Ovary (tissue), 9 donors: ENCODE data around the gene FTO. TPM values are rescaled to one million over a fixed set of nuclear protein-coding genes. Genes with fewer than 3 reads are reported as not detected.

Experiments
- DNase-seq, 5 donors: peaks; one replicate each; pipeline ENCODE4 v3.0.0-alpha.2; 2019 to 2020
- H3K27ac ChIP-seq, 2 donors: fragments of 200-600 bp; one replicate each; pipeline versions ENCODE4 v1.5.1 to v1.8.0; 2019 to 2022
- H3K27me3 ChIP-seq: fragments of 200-600 bp; one replicate; pipeline ENCODE4 v1.8.0; 2022
- H3K36me3 ChIP-seq: fragments of 200-600 bp; sonication (generic); one replicate; pipeline ENCODE4 v1.5.1; 2019
- H3K4me1 ChIP-seq: one replicate; pipeline ENCODE4 v1.8.1; 2013; ENCODE audit warnings: mild to moderate bottlenecking, moderate library complexity; ENCODE audit not compliant: insufficient read depth
- H3K4me3 ChIP-seq: fragments of 200-600 bp; sonication (generic); one replicate; pipeline ENCODE4 v1.5.1; 2017
- H3K9me3 ChIP-seq, 2 donors: fragments of 200-600 bp in 1 of 2; sonication (generic) in 1 of 2; one replicate each; pipeline versions ENCODE4 v1.5.1 to v1.8.1; 2013 to 2019; ENCODE audit warnings: mild to moderate bottlenecking in 1 of 2, moderate library complexity in 1 of 2
- CTCF ChIP-seq, 3 donors: fragments of 450-650 bp in 2 of 3; fragments of 200-600 bp in 1 of 3; IDR thresholded peaks; one replicate each; pipeline versions ENCODE4 v1.5.1 to v1.8.0; 2016 to 2022; ENCODE audit warnings: antibody characterized with exemption in 3 of 3, mild to moderate bottlenecking in 1 of 3
- EP300 ChIP-seq: sonication (generic); formaldehyde crosslinking; IDR thresholded peaks from one replicate; pipeline ENCODE4 v1.6.1; 2017; ENCODE audit warnings: antibody characterized with exemption
- POLR2A ChIP-seq: fragments of 450-650 bp; IDR thresholded peaks from one replicate; pipeline ENCODE4 v1.6.1; 2017; ENCODE audit warnings: antibody characterized with exemption, mild to moderate bottlenecking, moderate library complexity
- WGBS, 3 donors: extraction: QIAGEN DNeasy Blood & Tissue Kit in 1 of 3; methylation state at CpG; one replicate each; pipeline versions ENCODE4 v1.1.5 to v1.1.7; 2013 to 2017; 5-methylcytosine and 5-hydroxymethylcytosine counted together
- intact Hi-C, 4 donors: fragments of 100-400 bp; cut with DNase I; formaldehyde crosslinking; loops; one replicate each; pipeline versions ENCODE4 v1.11.0 to v1.15.1; 2022 to 2023
- polyA plus RNA-seq, 2 donors: library from polyadenylated mRNA; stranded (reverse); fragments of 200-250 nt in 1 of 2; fragments of 350-450 nt in 1 of 2; fragmentation: Illumina TruSeq in 1 of 2; extraction: RNeasy Lipid Tissue Mini Kit (QIAGEN cat#74804) in 1 of 2; gene quantifications; one replicate each; pipeline ENCODE4 v1.2.3, GENCODE V29; 2013 to 2014
- total RNA-seq, 7 donors: library from RNA; depleted of rRNA in 2 of 7; stranded (reverse); fragments of >200 nt in 2 of 7; fragmentation: NEBNext Ultra II Directional in 3 of 7; extraction: Animal tissue kit (Norgen Biotek cat#: 25700) in 3 of 7; gene quantifications; one replicate each; pipeline versions ENCODE4 v1.1.0 to v1.2.4, GENCODE V29; 2016 to 2023
- donor health status: DM: no; HTN: no; CAD: no; lungs with moderate emphysema.
- donor health status: DM: no; HTN: no; CAD: no.
- donor health status: Bipolar disorder and iron deficiency.
- donor health status: DM: yes; HTN: yes; CAD: no.
- donor health status: DM: no; HTN: no; CAD: no.
- donor health status: DM: yes; HTN: yes; CAD: no.

Gene FTO
- total and polyA plus RNA-seq, 9 donors = 43.6 to 128 (median 91.4) TPM

- intact Hi-C loops = no loop called here
- H3K36me3 ChIP-seq = no peaks in the 10 kb centered on the region
- peaks cover 3% of the 10 kb centered on the region for H3K4me1 ChIP-seq
- no peak overlapping the region for H3K27ac ChIP-seq
- no peaks in the 10 kb centered on the region for H3K9me3 ChIP-seq
- H3K4me3 ChIP-seq = no peak overlapping the region
- DNase-seq = no peak
- TF ChIP-seq EP300 (no peak), CTCF (IDR thresholded peaks at IDR 0.05) (no peak), POLR2A (no peak)
- no peaks in the 10 kb centered on the region for H3K27me3 ChIP-seq
- 61 to 71% (median 68%) methylated on average over 8 of the region's 8 CpGs for WGBS, 3 donors
Measured at GRCh38 chr16:53773881-53774280, 69.9 kb downstream of the FTO start.

DNA sequence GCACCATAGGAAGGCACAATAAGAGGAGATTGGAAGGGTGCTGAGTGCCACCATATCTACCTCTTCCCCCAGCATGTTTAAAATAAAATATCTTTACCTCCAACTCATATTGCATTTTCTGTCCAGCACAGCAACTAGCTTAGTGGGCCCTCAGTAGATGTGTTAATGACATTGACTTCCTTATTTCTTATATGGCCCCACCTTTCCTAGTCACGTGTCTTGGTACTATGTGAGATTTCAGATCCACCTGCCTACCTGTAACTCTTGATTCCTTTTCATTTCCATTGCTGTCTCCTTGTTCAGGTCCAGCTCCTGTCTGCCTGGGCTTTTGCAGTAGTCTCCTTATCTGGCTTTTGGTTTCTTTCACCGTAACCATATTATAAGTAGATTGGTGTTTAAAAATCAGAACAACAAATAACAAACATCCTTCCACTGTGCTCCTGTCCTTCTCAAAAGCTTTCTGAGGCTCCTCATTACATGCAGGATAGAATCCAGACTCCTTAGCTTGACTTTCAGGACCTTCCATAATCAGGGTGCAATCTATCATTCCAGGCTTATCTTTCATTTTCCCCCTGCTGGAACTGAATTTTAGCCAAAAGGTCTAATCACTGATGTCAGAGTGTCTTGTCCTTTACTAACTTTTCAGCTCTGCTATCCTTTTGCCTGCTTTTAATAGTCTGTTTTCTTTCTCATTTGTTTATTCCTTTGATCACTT lies 71.3 kb downstream of the FTO start:
- H3K36me3 ChIP-seq = no peaks in the 10 kb centered on the region
- no peak overlapping the region for H3K4me3 ChIP-seq
- WGBS, 3 donors = 81 to 84% (median 82%) methylated on average over 2 of the region's 2 CpGs
- no peaks in the 10 kb centered on the region for H3K27me3 ChIP-seq
- H3K9me3 ChIP-seq = no peaks in the 10 kb centered on the region
- TF ChIP-seq CTCF (IDR thresholded peaks at IDR 0.05) = no peak
- no peak for TF ChIP-seq EP300
- no peak for TF ChIP-seq POLR2A
- intact Hi-C loops = no loop called here
- no peak for DNase-seq
- no peak overlapping the region for H3K27ac ChIP-seq
- H3K4me1 ChIP-seq = peaks cover 3% of the 10 kb centered on the region

GRCh38 chr16:53775821-53776431 lies 72.0 kb downstream of the FTO start:
- H3K4me1 ChIP-seq = peaks cover 3% of the 10 kb centered on the region
- WGBS, 3 donors = 57 to 70% (median 64%) methylated on average over 7 of the region's 7 CpGs
- no peak overlapping the region for H3K4me3 ChIP-seq
- H3K9me3 ChIP-seq = no peaks in the 10 kb centered on the region
- intact Hi-C loops = no loop called here
- no peak overlapping the region for H3K27ac ChIP-seq
- H3K27me3 ChIP-seq = no peaks in the 10 kb centered on the region
- DNase-seq = no peak
- TF ChIP-seq EP300 (no peak), POLR2A (no peak), CTCF (IDR thresholded peaks at IDR 0.05) (no peak)
- no peaks in the 10 kb centered on the region for H3K36me3 ChIP-seq

DNA sequence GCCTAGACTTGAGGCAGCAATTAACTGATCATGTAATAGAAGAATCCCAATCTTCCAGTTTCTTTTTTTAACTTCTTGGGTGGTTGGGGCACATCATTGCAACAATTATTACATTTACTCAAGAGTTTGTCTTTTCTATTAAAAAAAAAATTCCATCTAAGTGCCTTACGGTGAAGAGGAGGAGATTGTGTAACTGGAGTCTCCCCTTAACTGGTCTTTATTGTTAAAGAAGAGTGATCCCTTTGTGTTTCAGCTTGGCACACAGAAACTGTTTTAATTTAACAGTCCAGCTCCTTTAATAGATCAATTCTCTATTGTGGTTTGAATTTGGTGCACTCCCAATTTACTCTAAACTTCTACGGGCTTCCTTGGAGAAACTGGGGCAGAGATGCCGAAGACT lies 75.2 kb downstream of the FTO start:
- H3K36me3 ChIP-seq = no peaks in the 10 kb centered on the region
- no peak for DNase-seq
- H3K4me3 ChIP-seq = no peak overlapping the region
- 86 to 94% (median 94%) methylated on average over 3 of the region's 3 CpGs for WGBS, 3 donors
- intact Hi-C loops = no loop called here
- no peaks in the 10 kb centered on the region for H3K4me1 ChIP-seq
- no peaks in the 10 kb centered on the region for H3K9me3 ChIP-seq
- H3K27me3 ChIP-seq = no peaks in the 10 kb centered on the region
- no peak overlapping the region for H3K27ac ChIP-seq
- TF ChIP-seq EP300 = no peak

- intact Hi-C loops = no loop called here
- 96 to 99% (median 99%) methylated on average over 3 of the region's 3 CpGs for WGBS, 3 donors
- Histone ChIP-seq H3K27me3 (no peaks in the 10 kb centered on the region), H3K4me3 (no peak overlapping the region), H3K27ac (no peak overlapping the region), H3K36me3 (no peaks in the 10 kb centered on the region), H3K4me1 (no peaks in the 10 kb centered on the region), H3K9me3 (no peaks in the 10 kb centered on the region)
- no peak for DNase-seq
- TF ChIP-seq POLR2A (no peak), EP300 (no peak), CTCF (IDR thresholded peaks at IDR 0.05) (no peak)
Measured at GRCh38 chr16:53780051-53780450, 76.1 kb downstream of the FTO start.
